K562 (cell line): Measurements from ENCODE around the gene CLCNKB. TPM values are rescaled to one million over a fixed set of nuclear protein-coding genes. Genes with fewer than 3 reads are reported as not detected.

Experiments used
- ATAC-seq: fragments of 200-7000 bp; cut with Tn5 transposase; 3 replicates; pipeline ENCODE4 v1.9.1; 2020; ENCODE audit warnings: moderate library complexity
- BruUV-seq: library from RNA; stranded (reverse); fragments of 400-500 nt; replicated peaks from 2 replicates; lab custom pipeline; 2021; lab: Mats Ljungman, UMichigan
- CTCF ChIA-PET: fragments of 300-600 bp; formaldehyde crosslinking; extraction: SDS; loops from one replicate; lab custom pipeline; 2021; ENCODE audit warnings: low intra/inter-chr PET ratio; lab: Yijun Ruan, JAX
- POLR2A ChIA-PET: fragments of 300-600, 350-650 bp; sonication (Branson Sonifier 250); formaldehyde crosslinking; extraction: SDS; loops from one replicate; lab custom pipeline; 2021; ENCODE audit warnings: antibody characterized with exemption, inconsistent platforms; lab: Yijun Ruan, JAX
- DNase-seq, 4 experiments: peaks; one replicate each; pipeline versions ENCODE4 v3.0.0 to v3.0.0-alpha.2; 2011 to 2018; ENCODE audit warnings: low spot score in 3 of 4, mixed read lengths in 3 of 4; ENCODE audit errors: extremely low read depth in 1 of 4
- FAIRE-seq: peaks from 2 replicates; lab custom pipeline; 2011; peaks lifted over from hg19 to GRCh38; lab: Jason Lieb, UNC
- H2AFZ ChIP-seq: 2 replicates; pipeline ENCODE4 v1.6.0; 2011; ENCODE audit warnings: low read depth, low read length, control low read depth, inconsistent platforms
- H3K27ac ChIP-seq: fragments of 200-600 bp; 3 replicates; pipeline ENCODE4 v1.8.0; 2011; ENCODE audit warnings: low read depth, mild to moderate bottlenecking, control low read depth, inconsistent platforms, low read length, moderate library complexity, mixed read lengths; ENCODE audit errors: extremely low read depth
- H3K27me3 ChIP-seq, 2 experiments: fragments of 300-600 bp in 1 of 2; 2 replicates in 1 of 2; 3 replicates in 1 of 2; pipeline versions ENCODE4 v1.6.0 to v1.8.0; 2011; ENCODE audit warnings: inconsistent platforms in 2 of 2, low read length in 2 of 2, mild to moderate bottlenecking in 1 of 2, mixed read lengths in 1 of 2, moderate library complexity in 1 of 2; ENCODE audit not compliant: control insufficient read depth in 2 of 2, insufficient read depth in 2 of 2
- H3K36me3 ChIP-seq: fragments of 300-600 bp; 3 replicates; pipeline ENCODE4 v1.8.0; 2011; ENCODE audit warnings: mild to moderate bottlenecking, low read length, inconsistent platforms; ENCODE audit not compliant: control insufficient read depth, insufficient read depth
- H3K4me1 ChIP-seq, 2 experiments: fragments of 200-600 bp in 1 of 2; replicated peaks in 1 of 2; 2 replicates in 1 of 2; 3 replicates in 1 of 2; pipeline versions ENCODE4 v1.5.1 to v1.8.0; 2011; ENCODE audit warnings: inconsistent platforms in 2 of 2, low read length in 2 of 2, mild to moderate bottlenecking in 1 of 2, mixed read lengths in 1 of 2, moderate library complexity in 1 of 2; ENCODE audit not compliant: control insufficient read depth in 2 of 2, insufficient read depth in 2 of 2
- H3K4me2 ChIP-seq: 2 replicates; pipeline ENCODE4 v1.6.1; 2011; ENCODE audit warnings: low read length, control low read depth, inconsistent platforms, mixed read lengths; ENCODE audit not compliant: insufficient read depth
- H3K4me3 ChIP-seq: fragments of 200-600 bp; sonication (generic), shearing (Covaris generic); 2 replicates; pipeline ENCODE4 v1.5.1; 2016; ENCODE audit warnings: control low read depth, inconsistent platforms
- H3K79me2 ChIP-seq: fragments of 200-600 bp; 3 replicates; pipeline ENCODE4 v1.8.0; 2011; ENCODE audit warnings: low read length, inconsistent platforms; ENCODE audit not compliant: control insufficient read depth, insufficient read depth
- H3K9ac ChIP-seq, 2 experiments: 2 replicates each; pipeline versions ENCODE4 v1.6.0 to v1.6.1; 2011; ENCODE audit warnings: low read depth in 2 of 2, low read length in 2 of 2, control low read depth in 1 of 2, inconsistent platforms in 1 of 2, mild to moderate bottlenecking in 1 of 2, mixed read lengths in 1 of 2; ENCODE audit not compliant: insufficient read depth in 1 of 2
- H3K9me1 ChIP-seq: one replicate; pipeline ENCODE4 v1.6.0; 2011; ENCODE audit warnings: inconsistent platforms, mild to moderate bottlenecking, low read length, moderate library complexity; ENCODE audit not compliant: control insufficient read depth, insufficient read depth
- H3K9me3 ChIP-seq: replicated peaks from 2 replicates; pipeline ENCODE4 v1.5.1; 2011; ENCODE audit warnings: low read depth, low read length, inconsistent platforms; ENCODE audit not compliant: control insufficient read depth, insufficient read depth
- H4K20me1 ChIP-seq: replicated peaks from 2 replicates; pipeline ENCODE4 v1.6.1; 2011; ENCODE audit warnings: low read length, inconsistent platforms, mixed read lengths; ENCODE audit not compliant: control insufficient read depth, insufficient read depth
- BCOR ChIP-seq: fragments of 450-650 bp; IDR thresholded peaks from 2 replicates; pipeline ENCODE4 v1.6.1; 2016
- E2F3 ChIP-seq: fragments of 250-450 bp; sonication (Bioruptor Pico); IDR thresholded peaks from 2 replicates; pipeline ENCODE4 v1.4.0; 2020; ENCODE audit warnings: mild to moderate bottlenecking
- KDM1A ChIP-seq, 2 experiments: fragments of 450-650 bp; IDR thresholded peaks; 2 replicates each; pipeline ENCODE4 v1.6.1; 2016; ENCODE audit warnings: mild to moderate bottlenecking in 2 of 2
- NFIC ChIP-seq: fragments of 450-650 bp; IDR thresholded peaks from 2 replicates; pipeline ENCODE4 v1.6.1; 2017; ENCODE audit warnings: mild to moderate bottlenecking, inconsistent platforms
- RBM25 ChIP-seq: fragments of 200-400 bp; formaldehyde crosslinking; IDR thresholded peaks from 2 replicates; pipeline ENCODE4 v1.6.1; 2018; ENCODE audit warnings: low read length, low read depth, moderate library complexity; ENCODE audit not compliant: severe bottlenecking
- SMARCA5 ChIP-seq: fragments of 450-650 bp; IDR thresholded peaks from 2 replicates; pipeline ENCODE4 v1.6.1; 2016
- SMARCC2 ChIP-seq: fragments of 450-650 bp; IDR thresholded peaks from 2 replicates; pipeline ENCODE4 v1.6.1; 2017; ENCODE audit warnings: antibody characterized with exemption, moderate library complexity, mild to moderate bottlenecking, low read depth
- SRF ChIP-seq, 2 experiments: fragments of 250-450, 450-650 bp in 1 of 2; sonication (Bioruptor Pico) in 1 of 2; sonication (generic) in 1 of 2; formaldehyde crosslinking; IDR thresholded peaks; 2 replicates each; pipeline versions ENCODE4 v1.5.0 to v1.5.1; 2020 to 2022; ENCODE audit warnings: mild to moderate bottlenecking in 1 of 2, missing genetic modification reagents in 1 of 2
- ZBTB1 ChIP-seq: sonication (generic); formaldehyde crosslinking; IDR thresholded peaks from 2 replicates; pipeline ENCODE4 v1.8.1; 2023; ENCODE audit warnings: missing genetic modification reagents, low read depth, mild to moderate bottlenecking, borderline replicate concordance
- WGBS: fragments of 100-300 bp; shearing (Covaris generic); methylation state at CpG from one replicate; pipeline ENCODE4 v1.1.6; 2016; ENCODE audit warnings: low coverage, mixed read lengths; ENCODE audit not compliant: insufficient coverage; ENCODE audit errors: missing lambda C conversion rate; 5-methylcytosine and 5-hydroxymethylcytosine counted together
- in situ Hi-C: fragments of 300-500 bp; cut with MboI; formaldehyde crosslinking; loops from 4 replicates; pipeline ENCODE4 v1.15.0; 2018; ENCODE audit warnings: inconsistent platforms, mixed read lengths
- intact Hi-C: fragments of 100-400 bp; cut with micrococcal nuclease; formaldehyde crosslinking; loops from 2 replicates; pipeline ENCODE4 v1.14.2; 2022
- polyA plus RNA-seq, 8 experiments: library from polyadenylated mRNA; depleted of rRNA in 4 of 8; stranded (reverse) in 5 of 8; unstranded in 3 of 8; fragments of >200 nt; fragmentation: Nextera tagmentation in 2 of 8; fragmentation: Illumina TruSeq in 1 of 8; extraction: Ambion mirVana in 2 of 8; extraction: Trizol in 1 of 8; gene quantifications; 2 replicates each; pipeline versions ENCODE4 v1.2.1 to v1.2.3, GENCODE V29; 2011 to 2014; ENCODE audit warnings: inconsistent platforms in 1 of 8, missing spikeins in 1 of 8
- total RNA-seq, 7 experiments: library from RNA; depleted of rRNA in 6 of 7; stranded (reverse); fragments of >200 nt in 6 of 7; fragmentation: Illumina TruSeq in 2 of 7; extraction: Trizol in 2 of 7; gene quantifications; 2 replicates each; pipeline versions ENCODE4 v1.2.1 to v1.2.3, GENCODE V29; 2011 to 2021; ENCODE audit warnings: low replicate concordance in 1 of 7
- TF ChIP-seq, protein P1 (sequence below), 2 experiments: fragments of 450-650 bp; IDR thresholded peaks; 2 replicates each; pipeline ENCODE4 v1.6.1; 2018; ENCODE audit warnings: mild to moderate bottlenecking in 2 of 2, low read depth in 1 of 2; ENCODE audit not compliant: partially characterized antibody in 2 of 2
- TF ChIP-seq, protein P2 (sequence below): fragments of 450-650 bp; formaldehyde crosslinking; IDR thresholded peaks from 2 replicates; pipeline ENCODE4 v1.4.0; 2020; ENCODE audit warnings: mild to moderate bottlenecking, mixed read lengths
- TF ChIP-seq, protein P3 (sequence below): sonication (generic); formaldehyde crosslinking; IDR thresholded peaks from 2 replicates; pipeline ENCODE4 v1.9.0; 2022; ENCODE audit warnings: mild to moderate bottlenecking, missing genetic modification reagents
- TF ChIP-seq, protein P4 (sequence below): fragments of 450-650 bp; formaldehyde crosslinking; IDR thresholded peaks from 2 replicates; pipeline ENCODE4 v1.4.0; 2022; ENCODE audit warnings: missing genetic modification characterization

CLCNKB gene
- total and polyA plus RNA-seq, 9 of the 15 experiments (the other 6 are each of a cell fraction or from before 2014, with no cell fraction given): 0.08 to 1.7 (median 0.64) TPM

DNA sequence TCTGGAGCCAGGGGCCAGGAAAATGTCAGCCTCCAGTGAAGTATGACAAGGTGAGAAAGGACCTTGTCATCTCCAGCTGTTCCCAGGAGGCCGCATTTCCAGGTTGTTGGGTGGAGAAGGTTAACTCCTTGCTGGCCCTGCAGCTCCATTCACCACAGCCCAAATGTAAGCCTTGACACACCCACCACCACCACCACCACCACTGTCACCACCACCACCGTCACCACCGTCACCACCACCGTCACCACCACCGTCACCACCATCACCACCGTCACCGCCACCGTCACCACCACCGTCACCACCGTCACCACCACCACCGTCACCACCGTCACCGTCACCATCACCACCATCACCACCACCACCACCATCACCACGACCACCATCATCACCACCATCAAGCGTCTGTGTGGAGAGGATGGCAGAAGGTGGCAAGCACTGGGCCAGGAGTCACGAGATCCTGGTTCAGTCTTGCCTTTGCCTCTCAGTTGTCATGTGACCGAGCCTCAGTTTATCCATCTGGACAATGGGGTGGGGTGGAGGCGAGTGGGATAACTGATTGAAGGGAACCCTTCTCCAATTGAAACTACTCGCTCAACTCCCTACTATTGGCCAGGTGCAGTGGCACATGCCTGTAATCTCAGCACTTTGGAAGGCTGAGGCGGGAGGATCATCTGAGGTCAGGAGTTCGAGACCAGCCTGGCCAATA, 51.0 kb downstream of the CLCNKB start:
- no TSS peak for BruUV-seq
- H3K79me2 ChIP-seq: no peaks in the 10 kb centered on the region
- no peaks in the 10 kb centered on the region for H3K9me3 ChIP-seq
- no peaks in the 10 kb centered on the region for H3K9me1 ChIP-seq
- H3K4me1 ChIP-seq: peaks cover 0 to 21% of the 10 kb centered on the region in 2 experiments; a peak in 3 of 5 replicates
- peak overlapping the region in 1 of 2 experiments; percentile 4; a peak in 1 of 4 replicates for H3K9ac ChIP-seq
- no peak overlapping the region for H3K4me2 ChIP-seq
- H2AFZ ChIP-seq: no peak overlapping the region
- FAIRE-seq (no peak), DNase-seq (no peak), ATAC-seq (no peak)
- no peak overlapping the region for H3K27ac ChIP-seq
- CTCF ChIA-PET: no interaction called here
- WGBS: 46% methylated on average over 21 of the region's 21 CpGs
- intact Hi-C loops (no loop called here), in situ Hi-C loops (no loop called here)
- H3K4me3 ChIP-seq: no peak overlapping the region
- H4K20me1 ChIP-seq: no peaks in the 10 kb centered on the region
- no peaks in the 10 kb centered on the region for H3K36me3 ChIP-seq
- POLR2A ChIA-PET: interaction anchor here (0.8 to 1.2 kb wide), 3 partner anchors 15 to 44 kb away, joined by 3 to 5 read pairs (median 4); no protein-coding TSS in a partner anchor
- peaks cover 8 to 26% of the 10 kb centered on the region in 2 experiments; a peak in 4 of 5 replicates for H3K27me3 ChIP-seq
- TF ChIP-seq SRF (CRISPR knock-in tag; IDR thresholded peaks at IDR 0.05) (no peak), SMARCC2 (no peak), NFIC (peak; percentile 11; the same call in 1 of the 2 replicates), RBM25 (peak; percentile 74), KDM1A (IDR thresholded peaks at IDR 0.05) (peak; percentile 75 to 89), SMARCA5 (peak; percentile 75), E2F3 (no peak), ZBTB1 (peak; percentile 96), BCOR (peak; percentile 97)
- TF ChIP-seq, protein P1, sequence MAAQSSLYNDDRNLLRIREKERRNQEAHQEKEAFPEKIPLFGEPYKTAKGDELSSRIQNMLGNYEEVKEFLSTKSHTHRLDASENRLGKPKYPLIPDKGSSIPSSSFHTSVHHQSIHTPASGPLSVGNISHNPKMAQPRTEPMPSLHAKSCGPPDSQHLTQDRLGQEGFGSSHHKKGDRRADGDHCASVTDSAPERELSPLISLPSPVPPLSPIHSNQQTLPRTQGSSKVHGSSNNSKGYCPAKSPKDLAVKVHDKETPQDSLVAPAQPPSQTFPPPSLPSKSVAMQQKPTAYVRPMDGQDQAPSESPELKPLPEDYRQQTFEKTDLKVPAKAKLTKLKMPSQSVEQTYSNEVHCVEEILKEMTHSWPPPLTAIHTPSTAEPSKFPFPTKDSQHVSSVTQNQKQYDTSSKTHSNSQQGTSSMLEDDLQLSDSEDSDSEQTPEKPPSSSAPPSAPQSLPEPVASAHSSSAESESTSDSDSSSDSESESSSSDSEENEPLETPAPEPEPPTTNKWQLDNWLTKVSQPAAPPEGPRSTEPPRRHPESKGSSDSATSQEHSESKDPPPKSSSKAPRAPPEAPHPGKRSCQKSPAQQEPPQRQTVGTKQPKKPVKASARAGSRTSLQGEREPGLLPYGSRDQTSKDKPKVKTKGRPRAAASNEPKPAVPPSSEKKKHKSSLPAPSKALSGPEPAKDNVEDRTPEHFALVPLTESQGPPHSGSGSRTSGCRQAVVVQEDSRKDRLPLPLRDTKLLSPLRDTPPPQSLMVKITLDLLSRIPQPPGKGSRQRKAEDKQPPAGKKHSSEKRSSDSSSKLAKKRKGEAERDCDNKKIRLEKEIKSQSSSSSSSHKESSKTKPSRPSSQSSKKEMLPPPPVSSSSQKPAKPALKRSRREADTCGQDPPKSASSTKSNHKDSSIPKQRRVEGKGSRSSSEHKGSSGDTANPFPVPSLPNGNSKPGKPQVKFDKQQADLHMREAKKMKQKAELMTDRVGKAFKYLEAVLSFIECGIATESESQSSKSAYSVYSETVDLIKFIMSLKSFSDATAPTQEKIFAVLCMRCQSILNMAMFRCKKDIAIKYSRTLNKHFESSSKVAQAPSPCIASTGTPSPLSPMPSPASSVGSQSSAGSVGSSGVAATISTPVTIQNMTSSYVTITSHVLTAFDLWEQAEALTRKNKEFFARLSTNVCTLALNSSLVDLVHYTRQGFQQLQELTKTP (IDR thresholded peaks at IDR 0.05; ENCODE audit: low read depth in 1 of 2, partially characterized antibody in 2 of 2): no peak
- TF ChIP-seq, protein P2, sequence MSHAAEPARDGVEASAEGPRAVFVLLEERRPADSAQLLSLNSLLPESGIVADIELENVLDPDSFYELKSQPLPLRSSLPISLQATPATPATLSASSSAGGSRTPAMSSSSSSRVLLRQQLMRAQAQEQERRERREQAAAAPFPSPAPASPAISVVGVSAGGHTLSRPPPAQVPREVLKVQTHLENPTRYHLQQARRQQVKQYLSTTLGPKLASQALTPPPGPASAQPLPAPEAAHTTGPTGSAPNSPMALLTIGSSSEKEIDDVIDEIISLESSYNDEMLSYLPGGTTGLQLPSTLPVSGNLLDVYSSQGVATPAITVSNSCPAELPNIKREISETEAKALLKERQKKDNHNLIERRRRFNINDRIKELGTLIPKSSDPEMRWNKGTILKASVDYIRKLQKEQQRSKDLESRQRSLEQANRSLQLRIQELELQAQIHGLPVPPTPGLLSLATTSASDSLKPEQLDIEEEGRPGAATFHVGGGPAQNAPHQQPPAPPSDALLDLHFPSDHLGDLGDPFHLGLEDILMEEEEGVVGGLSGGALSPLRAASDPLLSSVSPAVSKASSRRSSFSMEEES (CRISPR knock-in tag): peak; percentile 61
- TF ChIP-seq, protein P3, sequence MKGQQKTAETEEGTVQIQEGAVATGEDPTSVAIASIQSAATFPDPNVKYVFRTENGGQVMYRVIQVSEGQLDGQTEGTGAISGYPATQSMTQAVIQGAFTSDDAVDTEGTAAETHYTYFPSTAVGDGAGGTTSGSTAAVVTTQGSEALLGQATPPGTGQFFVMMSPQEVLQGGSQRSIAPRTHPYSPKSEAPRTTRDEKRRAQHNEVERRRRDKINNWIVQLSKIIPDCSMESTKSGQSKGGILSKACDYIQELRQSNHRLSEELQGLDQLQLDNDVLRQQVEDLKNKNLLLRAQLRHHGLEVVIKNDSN: peak; percentile 82
- TF ChIP-seq, protein P4, sequence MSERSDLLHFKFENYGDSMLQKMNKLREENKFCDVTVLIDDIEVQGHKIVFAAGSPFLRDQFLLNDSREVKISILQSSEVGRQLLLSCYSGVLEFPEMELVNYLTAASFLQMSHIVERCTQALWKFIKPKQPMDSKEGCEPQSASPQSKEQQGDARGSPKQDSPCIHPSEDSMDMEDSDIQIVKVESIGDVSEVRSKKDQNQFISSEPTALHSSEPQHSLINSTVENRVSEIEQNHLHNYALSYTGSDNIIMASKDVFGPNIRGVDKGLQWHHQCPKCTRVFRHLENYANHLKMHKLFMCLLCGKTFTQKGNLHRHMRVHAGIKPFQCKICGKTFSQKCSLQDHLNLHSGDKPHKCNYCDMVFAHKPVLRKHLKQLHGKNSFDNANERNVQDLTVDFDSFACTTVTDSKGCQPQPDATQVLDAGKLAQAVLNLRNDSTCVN (CRISPR knock-in tag): 0 out of 2 replicates have a peak, but pooled peaks have one; percentile 22
